Hematopoietic multipotent progenitor cell (in vitro differentiated cells): ENCODE data around the gene OAF. TPM values are rescaled to one million over a fixed set of nuclear protein-coding genes. Genes with fewer than 3 reads are reported as not detected.

Experiments used
- DNase-seq, 3 donors: peaks; one replicate each; pipeline ENCODE4 v3.0.0-alpha.2; 2011 to 2015; ENCODE audit warnings: low read depth in 2 of 3, low spot score in 2 of 3
- total RNA-seq: library from RNA; depleted of rRNA; stranded (reverse); fragments of >200 nt; gene quantifications from one replicate; pipeline ENCODE4 v1.2.3, GENCODE V29; 2012

The OAF gene
- total RNA-seq, 1 donor, result 25.0 TPM

DNA sequence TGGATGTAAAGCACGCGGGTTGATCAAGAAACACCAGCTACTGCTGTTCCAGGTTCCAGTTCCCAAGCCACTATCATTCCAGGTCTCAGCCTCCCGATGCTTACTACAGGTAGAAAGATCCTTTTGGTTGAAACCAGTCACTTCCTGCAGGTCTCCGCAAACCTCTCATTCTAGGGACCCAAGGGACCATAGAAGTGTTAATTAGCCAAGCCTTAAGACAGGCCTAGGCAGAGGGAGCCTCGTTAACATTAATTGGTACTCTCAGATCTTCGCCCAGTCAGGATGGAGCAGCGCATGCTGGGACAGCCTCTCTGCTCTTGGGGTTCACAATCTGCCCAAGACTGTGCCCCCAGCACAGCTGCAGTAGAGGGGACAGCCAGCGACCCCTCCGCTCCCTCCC, 11.2 kb upstream of the OAF start:
- no peak for DNase-seq

DNA sequence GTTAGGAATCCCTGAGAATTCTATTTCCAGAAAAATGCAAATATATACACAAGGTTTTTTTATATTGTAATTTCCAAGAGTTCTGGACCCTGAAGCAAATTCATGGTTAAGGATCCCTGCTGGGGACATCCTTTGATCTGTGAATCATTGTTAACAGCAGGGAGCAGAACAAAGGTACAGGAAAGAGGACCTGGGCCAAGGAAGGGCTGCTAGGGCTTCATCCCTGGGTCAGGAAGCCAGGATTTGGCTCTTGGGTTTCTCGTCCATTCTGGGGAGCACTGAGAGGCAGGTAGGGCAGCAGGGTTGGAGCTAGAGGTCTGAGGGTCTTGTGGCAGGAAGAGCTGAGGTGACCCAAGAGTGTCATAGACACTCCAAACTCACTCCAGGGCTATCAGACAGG, 10.2 kb upstream of the OAF start:
- no peak for DNase-seq

- DNase-seq, result no peak
These were observed 9.2 kb upstream of the OAF start for GRCh38 chr11:120201653-120202052.

GRCh38 chr11:120203626-120204025, 7.2 kb upstream of the OAF start:
- DNase-seq, result no peak

GRCh38 chr11:120205596-120206161, 5.2 kb upstream of the OAF start:
- no peak for DNase-seq

DNA sequence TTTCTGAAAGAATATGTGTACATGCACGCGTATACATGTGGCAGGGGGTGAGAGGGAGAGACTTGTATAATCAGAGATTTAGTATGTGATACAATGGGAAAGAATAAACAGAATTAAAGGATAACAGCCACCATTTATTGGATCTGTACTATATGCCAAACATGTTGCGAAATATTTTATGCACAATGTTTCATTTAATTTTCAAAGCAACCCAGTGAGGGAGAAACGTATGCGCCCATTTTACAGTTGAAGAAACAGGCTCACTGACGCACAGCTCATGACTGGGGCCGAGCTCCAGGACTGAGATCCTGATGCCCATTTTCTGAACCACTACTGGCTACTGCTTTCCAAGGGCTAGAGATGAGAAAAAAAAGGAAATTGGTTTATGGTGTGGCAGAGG, 3.3 kb upstream of the OAF start:
- no peak for DNase-seq

DNA sequence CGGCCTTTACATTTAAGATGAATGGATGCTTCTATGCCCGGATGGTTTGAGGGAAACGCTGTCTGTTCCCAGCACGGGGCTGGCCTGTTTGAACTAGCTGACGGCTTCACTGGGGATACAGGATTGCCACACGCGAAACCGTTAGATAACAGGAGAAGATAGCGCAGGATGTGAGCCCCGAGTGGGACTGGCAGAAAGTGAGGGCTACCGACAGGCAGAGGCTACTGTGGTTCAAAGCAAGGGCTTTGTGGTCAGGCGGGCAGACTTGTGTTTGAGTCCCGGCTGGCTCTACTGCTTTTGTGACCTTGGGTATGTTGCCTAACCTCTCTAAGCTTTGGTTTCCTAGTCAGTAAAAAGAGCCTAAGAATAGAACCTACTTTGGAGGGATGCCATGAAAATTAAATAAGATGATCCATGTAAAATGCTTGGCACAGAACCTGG, 2.8 kb upstream of the OAF start:
- DNase-seq, result no peak

- DNase-seq, result no peak
These were observed 2.1 kb upstream of the OAF start for GRCh38 chr11:120208777-120209176.

GRCh38 chr11:120209746-120210625, 846 bp upstream of the OAF start:
- DNase-seq, result no peak

DNA sequence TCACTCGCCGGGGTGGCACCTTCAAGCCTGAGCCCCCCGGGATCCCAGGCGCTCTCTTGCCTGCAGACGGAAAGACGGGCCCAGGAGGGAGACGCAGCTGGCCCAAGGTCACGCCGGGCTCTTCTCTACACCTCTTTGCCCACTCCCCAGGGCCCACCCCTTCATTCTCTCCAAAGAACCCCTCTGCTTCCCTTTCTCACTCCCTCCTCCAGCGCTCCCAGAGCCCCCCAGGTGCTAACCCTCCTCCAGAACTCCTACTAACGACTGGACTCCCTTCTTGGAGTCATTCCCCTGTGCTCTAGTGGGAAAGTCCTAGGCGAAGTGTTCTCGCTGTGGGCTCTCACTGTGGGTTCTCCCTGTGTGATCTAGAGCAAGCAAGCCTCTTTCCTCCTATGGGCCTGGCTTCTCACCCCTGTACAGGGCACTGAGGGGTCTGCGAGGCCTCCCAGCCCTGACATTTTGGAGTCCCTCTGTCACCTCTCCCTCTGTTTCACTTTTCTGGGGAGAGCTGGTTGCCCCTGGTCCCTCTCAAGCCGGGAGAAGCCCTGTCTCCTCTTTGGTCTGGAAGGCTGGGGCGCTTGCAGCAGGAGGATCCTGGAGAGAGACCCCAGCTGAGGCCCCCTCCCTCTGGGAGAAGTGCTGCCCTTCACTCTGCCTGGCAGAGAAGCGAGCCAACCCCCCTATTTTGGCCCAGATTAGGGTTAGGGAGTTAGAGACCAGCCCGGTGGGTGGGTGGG, 858 bp downstream of the OAF start:
- no peak for DNase-seq

DNA sequence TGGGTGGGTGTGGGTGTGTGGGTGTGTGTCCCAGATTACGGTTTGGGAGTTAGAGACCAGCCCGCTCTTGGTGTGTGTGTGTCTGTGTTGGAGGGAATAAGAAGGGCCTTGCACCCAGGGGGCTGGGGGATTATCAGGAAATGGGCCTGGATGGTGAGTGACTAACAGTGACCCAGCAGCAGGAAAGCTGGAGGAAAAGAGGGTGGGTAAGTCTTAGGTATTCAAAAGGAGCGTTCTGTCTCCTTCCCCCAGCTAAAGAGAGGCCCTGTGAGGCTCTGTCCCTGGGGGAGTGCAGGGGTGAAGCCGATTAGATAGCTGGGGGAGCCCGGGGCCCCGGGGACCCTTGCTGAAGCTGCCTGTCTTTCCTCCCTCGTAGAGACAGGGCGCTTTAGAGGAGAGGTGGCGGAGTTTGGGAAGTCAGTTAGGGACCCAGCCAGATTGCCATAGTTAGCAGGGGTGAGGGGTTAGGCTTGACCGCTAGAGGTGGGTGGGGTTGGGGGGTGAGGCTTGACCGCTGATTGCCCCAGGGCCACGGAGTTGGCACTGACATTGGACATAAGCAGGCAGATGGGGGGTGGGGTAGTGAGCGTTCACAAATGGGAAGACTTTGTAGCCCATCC, 1.5 kb downstream of the OAF start:
- DNase-seq, result no peak

DNA sequence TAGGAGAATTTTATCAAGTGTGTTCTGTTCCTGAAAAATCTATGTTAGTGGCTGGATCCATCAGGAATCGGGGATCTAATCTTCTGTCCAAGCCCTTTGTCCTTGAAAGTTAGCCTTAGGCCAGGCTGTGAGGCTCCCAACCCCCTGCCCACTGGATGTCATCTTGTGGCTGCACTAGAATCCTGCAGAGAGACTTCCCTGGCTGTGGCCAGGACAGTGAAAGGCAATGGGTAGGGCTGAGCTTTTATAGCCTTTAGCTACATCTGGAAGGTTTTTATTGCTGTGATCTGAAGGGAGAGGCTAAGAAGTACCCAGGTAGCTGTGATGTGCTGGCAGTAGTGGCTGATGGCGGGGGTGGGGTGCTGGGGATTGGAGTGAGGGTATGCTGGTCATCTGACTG, 2.1 kb downstream of the OAF start:
- no peak for DNase-seq

GRCh38 chr11:120214581-120214980, 3.7 kb downstream of the OAF start:
- DNase-seq, result no peak

DNA sequence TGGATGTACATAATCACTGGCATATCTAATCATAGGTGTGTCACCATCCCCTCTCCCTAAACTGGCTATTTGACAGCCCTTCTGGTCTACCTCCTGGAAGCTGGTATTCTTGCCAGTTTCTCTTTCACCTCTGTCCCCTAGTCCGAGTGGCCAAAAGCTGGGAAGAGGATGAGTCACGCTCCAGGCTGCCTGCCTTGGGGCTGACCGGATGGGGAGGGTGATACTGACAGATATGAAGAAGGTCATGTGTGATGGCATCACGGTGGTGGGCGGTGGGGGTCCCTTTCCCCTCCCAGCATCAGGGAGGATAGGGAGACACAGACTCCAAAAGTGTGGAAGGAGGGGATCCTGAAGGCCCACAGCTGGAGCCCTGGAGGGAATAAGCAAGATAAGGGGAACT, 4.8 kb downstream of the OAF start:
- DNase-seq, result no peak

- DNase-seq, result no peak
These were observed 5.7 kb downstream of the OAF start for GRCh38 chr11:120216426-120217102.

DNA sequence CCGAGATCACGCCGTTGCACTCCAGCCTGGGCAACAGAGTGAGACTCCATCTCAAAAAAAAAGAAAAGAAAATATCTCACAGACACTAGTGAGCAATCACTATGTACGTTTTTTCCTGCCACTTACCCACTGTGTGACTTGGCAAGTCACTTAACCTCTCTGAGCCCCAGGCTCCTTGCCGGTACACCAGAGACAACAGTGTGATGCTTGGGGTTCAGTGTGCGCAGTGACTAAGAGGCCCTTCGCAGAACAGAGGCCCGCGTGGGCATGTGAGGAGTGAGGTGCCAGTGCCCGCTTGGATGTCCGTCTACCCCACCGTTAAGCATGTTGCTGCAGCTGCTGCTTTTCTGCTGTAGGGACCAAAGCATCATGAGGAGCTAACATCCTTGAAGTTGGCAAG, 6.7 kb downstream of the OAF start:
- no peak for DNase-seq

GRCh38 chr11:120217941-120218694, 7.3 kb downstream of the OAF start:
- no peak for DNase-seq

DNA sequence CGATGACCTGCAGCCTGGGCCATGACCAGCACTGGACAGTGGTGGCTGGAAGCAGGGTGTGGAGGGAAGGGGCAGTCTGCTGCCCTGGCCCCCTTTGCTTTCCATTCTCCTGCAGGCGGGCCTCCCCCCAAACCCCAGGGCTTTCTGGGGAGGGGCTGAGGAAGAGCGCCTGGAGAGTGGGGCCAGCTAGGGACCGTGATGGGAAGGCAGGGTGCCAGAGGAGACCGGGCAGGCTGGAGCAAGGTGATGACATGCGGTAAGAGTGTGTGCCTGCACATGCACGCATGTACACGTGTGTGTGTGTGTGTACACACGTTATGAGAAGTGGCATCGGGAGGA, 7.8 kb downstream of the OAF start:
- DNase-seq, result no peak

- no peak for DNase-seq
These were observed 8.6 kb downstream of the OAF start for GRCh38 chr11:120219232-120219937.
